Parathyroid adenoma (tissue), 2 donors: ENCODE measurements around the gene AGAP3.
A peak's percentile ranks its signal among the peaks of the same experiment; 100 is the strongest.

Source experiments
- H2AFZ ChIP-seq: fragments of 300-600 bp; sonication (generic); one replicate; pipeline ENCODE4 v1.7.0; 2017; ENCODE audit warnings: antibody characterized with exemption, mild to moderate bottlenecking
- H3K27ac ChIP-seq: fragments of 300-600 bp; sonication (generic); one replicate; pipeline ENCODE4 v1.7.0; 2017
- H3K27me3 ChIP-seq: fragments of 300-600 bp; sonication (generic); one replicate; pipeline ENCODE4 v1.7.0; 2017; ENCODE audit warnings: low read length; ENCODE audit not compliant: control insufficient read depth, insufficient read depth
- H3K36me3 ChIP-seq: fragments of 300-600 bp; sonication (generic); one replicate; pipeline ENCODE4 v1.7.0; 2017; ENCODE audit warnings: low read length; ENCODE audit not compliant: control insufficient read depth, insufficient read depth
- H3K4me1 ChIP-seq: fragments of 300-600 bp; sonication (generic); one replicate; pipeline ENCODE4 v1.7.0; 2017; ENCODE audit warnings: control low read depth
- H3K4me2 ChIP-seq: fragments of 300-600 bp; sonication (generic); one replicate; pipeline ENCODE4 v1.7.0; 2017; ENCODE audit warnings: low read length
- H3K4me3 ChIP-seq: fragments of 300-600 bp; sonication (generic); one replicate; pipeline ENCODE4 v1.7.0; 2017; ENCODE audit warnings: low read depth, low read length
- H3K79me2 ChIP-seq: fragments of 300-600 bp; sonication (generic); one replicate; pipeline ENCODE4 v1.7.0; 2017; ENCODE audit warnings: control low read depth
- H3K9ac ChIP-seq: fragments of 300-600 bp; sonication (generic); one replicate; pipeline ENCODE4 v1.7.0; 2017; ENCODE audit warnings: mild to moderate bottlenecking
- H3K9me3 ChIP-seq: fragments of 300-600 bp; sonication (generic); one replicate; pipeline ENCODE4 v1.7.0; 2017; ENCODE audit warnings: low read length; ENCODE audit not compliant: control insufficient read depth
- TF ChIP-seq, protein P1 (sequence below): fragments of 300-600 bp; sonication (generic); IDR thresholded peaks from one replicate; pipeline ENCODE4 v1.7.0; 2017; ENCODE audit warnings: antibody characterized with exemption, mild to moderate bottlenecking
- donor health status: primary hyperparathyroidism.

The AGAP3 gene

DNA sequence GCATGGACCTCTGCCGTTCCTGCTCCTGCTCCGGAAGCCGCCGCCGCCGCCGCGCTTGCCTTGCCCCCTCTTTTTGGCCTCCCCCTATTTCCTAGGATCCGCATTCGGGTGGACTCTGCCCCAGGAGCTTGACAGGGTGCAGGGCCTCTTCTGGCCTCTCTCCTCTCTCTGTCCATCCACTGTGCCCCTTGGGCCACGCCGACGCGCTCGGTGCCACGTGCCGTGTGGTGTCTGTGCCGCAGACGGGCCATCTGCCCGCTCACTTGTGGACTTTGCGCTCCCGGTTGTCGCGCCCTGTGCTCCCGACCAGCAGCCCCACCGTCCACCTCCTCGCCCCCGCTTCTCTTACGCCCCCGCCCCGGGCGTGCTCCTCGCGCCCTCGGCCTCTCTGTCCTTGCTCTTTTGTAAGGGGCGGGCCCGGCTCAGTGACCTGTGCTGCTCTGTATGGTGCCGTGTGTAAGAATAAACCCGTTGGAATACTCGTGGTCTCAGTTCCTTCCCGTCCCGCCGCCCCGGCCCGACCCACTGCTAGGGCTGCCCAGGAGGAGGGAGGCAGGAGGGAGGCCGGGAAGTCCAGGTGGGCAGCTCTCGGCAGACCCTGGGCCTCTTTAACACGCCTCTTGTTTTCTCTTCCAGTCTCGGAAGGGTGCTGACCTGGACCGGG is 37.0 kb downstream of the AGAP3 start:
- Histone ChIP-seq H3K4me1 (no peaks in the 10 kb centered on the region), H3K27me3 (no peaks in the 10 kb centered on the region), H3K4me3 (no peak overlapping the region), H3K9me3 (no peaks in the 10 kb centered on the region), H2AFZ (no peak overlapping the region), H3K4me2 (no peak overlapping the region), H3K36me3 (no peaks in the 10 kb centered on the region), H3K27ac (no peak overlapping the region), H3K9ac (no peak overlapping the region), H3K79me2 (peaks cover 17% of the 10 kb centered on the region)
- TF ChIP-seq, protein P1, sequence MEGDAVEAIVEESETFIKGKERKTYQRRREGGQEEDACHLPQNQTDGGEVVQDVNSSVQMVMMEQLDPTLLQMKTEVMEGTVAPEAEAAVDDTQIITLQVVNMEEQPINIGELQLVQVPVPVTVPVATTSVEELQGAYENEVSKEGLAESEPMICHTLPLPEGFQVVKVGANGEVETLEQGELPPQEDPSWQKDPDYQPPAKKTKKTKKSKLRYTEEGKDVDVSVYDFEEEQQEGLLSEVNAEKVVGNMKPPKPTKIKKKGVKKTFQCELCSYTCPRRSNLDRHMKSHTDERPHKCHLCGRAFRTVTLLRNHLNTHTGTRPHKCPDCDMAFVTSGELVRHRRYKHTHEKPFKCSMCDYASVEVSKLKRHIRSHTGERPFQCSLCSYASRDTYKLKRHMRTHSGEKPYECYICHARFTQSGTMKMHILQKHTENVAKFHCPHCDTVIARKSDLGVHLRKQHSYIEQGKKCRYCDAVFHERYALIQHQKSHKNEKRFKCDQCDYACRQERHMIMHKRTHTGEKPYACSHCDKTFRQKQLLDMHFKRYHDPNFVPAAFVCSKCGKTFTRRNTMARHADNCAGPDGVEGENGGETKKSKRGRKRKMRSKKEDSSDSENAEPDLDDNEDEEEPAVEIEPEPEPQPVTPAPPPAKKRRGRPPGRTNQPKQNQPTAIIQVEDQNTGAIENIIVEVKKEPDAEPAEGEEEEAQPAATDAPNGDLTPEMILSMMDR: no peak

DNA sequence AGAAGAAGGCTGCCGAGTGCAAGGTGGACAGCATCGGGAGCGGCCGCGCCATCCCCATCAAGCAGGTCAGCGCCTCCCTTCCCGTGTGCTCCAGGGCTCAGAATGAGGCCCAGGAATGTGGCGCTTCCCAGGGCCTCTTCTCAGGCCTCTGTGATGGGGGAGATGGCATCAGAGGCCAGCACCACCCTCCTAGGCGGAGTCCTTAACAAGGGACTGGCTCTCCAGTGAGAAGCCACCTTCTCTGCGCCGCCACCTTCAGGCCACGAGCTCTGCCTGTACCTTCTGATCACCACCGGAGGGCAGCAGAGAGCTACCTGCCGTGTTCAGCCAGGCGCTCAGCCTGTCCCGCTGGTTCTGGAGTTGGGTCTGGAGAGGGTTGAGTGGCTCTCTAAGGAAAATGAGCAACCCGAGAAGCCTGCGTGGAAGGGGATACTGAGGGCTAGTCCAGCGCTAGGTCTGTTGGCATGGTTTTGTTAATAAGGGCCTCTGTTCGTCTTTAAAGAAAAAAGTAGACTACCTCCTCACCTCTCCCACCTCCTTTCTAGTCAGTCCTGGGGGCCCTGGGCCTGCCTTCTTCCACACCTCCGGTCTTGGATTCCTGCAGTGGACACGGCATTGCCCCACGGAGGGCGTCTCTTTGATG is 37.7 kb downstream of the AGAP3 start:
- H3K36me3 ChIP-seq: no peaks in the 10 kb centered on the region

DNA sequence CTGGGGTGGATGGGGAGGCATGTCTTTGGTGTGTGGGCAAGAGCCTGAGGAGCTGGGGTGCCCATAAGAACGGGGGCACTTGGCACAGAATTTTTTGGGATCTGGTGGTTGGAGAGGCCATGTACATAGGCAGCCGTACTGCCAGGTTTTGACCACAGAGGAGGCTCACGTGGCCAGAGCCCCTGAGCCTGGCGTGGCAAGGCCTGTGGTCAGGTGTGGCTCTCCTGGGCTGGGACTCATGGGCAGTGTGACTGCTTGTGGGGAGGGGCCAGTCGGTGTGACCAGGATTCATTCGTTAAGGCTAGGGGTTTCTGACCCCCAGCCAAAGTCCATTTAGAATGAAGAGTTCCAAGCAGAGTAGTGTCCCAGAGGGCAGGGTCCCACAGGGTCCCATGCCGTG is 38.2 kb downstream of the AGAP3 start:
- no peaks in the 10 kb centered on the region for H3K36me3 ChIP-seq

More for the DNA sequence above, 37.7 kb downstream of the AGAP3 start:
- H3K4me1 ChIP-seq: no peaks in the 10 kb centered on the region
- no peaks in the 10 kb centered on the region for H3K9me3 ChIP-seq
- H3K9ac ChIP-seq: no peak overlapping the region
- H3K79me2 ChIP-seq: peaks cover 22% of the 10 kb centered on the region
- H2AFZ ChIP-seq: no peak overlapping the region
- no peak overlapping the region for H3K27ac ChIP-seq
- H3K4me2 ChIP-seq: no peak overlapping the region
- H3K27me3 ChIP-seq: no peaks in the 10 kb centered on the region
- H3K4me3 ChIP-seq: no peak overlapping the region
- TF ChIP-seq, protein P1: peak; percentile 99

DNA sequence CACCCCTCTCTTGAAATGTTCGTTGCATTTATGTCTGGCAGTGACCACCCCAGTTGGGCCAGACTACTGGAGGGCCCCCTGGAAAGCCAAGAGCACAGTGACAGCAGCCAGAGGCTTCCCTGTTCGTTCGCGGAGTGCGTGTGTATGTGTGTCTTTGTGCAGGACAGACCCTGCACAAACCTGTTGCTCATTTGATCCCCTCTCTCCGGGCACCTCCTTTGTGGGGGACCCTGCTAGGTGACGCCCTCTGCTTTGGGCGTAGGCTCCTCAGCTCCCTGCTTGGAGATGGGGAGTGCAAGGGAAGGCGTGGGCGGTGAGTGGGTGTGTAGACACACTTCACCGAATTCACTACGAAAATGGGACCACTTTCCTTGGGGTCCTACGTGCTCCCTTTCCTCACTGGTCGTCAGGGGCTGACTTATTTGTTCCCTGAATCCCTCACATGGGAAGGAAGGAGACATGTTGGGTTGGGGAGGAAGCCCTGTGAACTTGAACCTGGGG is 38.7 kb downstream of the AGAP3 start:
- no peak overlapping the region for H3K9ac ChIP-seq
- no peak overlapping the region for H3K27ac ChIP-seq
- no peaks in the 10 kb centered on the region for H3K4me1 ChIP-seq
- H3K36me3 ChIP-seq: no peaks in the 10 kb centered on the region
- H3K27me3 ChIP-seq: no peaks in the 10 kb centered on the region
- H2AFZ ChIP-seq: no peak overlapping the region
- TF ChIP-seq, protein P1: no peak
- no peak overlapping the region for H3K4me2 ChIP-seq
- no peaks in the 10 kb centered on the region for H3K9me3 ChIP-seq
- H3K4me3 ChIP-seq: no peak overlapping the region
- H3K79me2 ChIP-seq: peaks cover 26% of the 10 kb centered on the region

More for the DNA sequence above, 38.2 kb downstream of the AGAP3 start:
- TF ChIP-seq, protein P1: no peak
- Histone ChIP-seq H2AFZ (no peak overlapping the region), H3K4me1 (no peaks in the 10 kb centered on the region), H3K4me3 (no peak overlapping the region), H3K27me3 (no peaks in the 10 kb centered on the region), H3K79me2 (peaks cover 25% of the 10 kb centered on the region), H3K9ac (no peak overlapping the region), H3K9me3 (no peaks in the 10 kb centered on the region), H3K27ac (no peak overlapping the region), H3K4me2 (no peak overlapping the region)
